HepG2 (cell line): Measurements from ENCODE around the gene FAF2. TPM values are rescaled to one million over a fixed set of nuclear protein-coding genes. Genes with fewer than 3 reads are reported as not detected.

Experiments
- DNMT3B ChIP-seq: conservative IDR thresholded peaks from 2 replicates; pipeline ENCODE4 v1.6.1; 2016; ENCODE audit warnings: missing biosample characterization, control low read depth
- TBX3 ChIP-seq: fragments of 450-650 bp; IDR thresholded peaks from 2 replicates; pipeline ENCODE4 v1.6.1; 2017; ENCODE audit warnings: antibody characterized with exemption, mild to moderate bottlenecking, inconsistent platforms, borderline replicate concordance
- ZFP1 ChIP-seq: IDR thresholded peaks from 2 replicates; pipeline ENCODE4 v1.6.1; 2016
- ZNF101 ChIP-seq: sonication (generic); formaldehyde crosslinking; IDR thresholded peaks from 2 replicates; pipeline ENCODE4 v1.4.0; 2020; ENCODE audit warnings: mild to moderate bottlenecking, low read depth, missing genetic modification reagents, borderline replicate concordance
- ZNF251 ChIP-seq: sonication (generic); formaldehyde crosslinking; IDR thresholded peaks from 2 replicates; pipeline ENCODE4 v1.9.0; 2021; ENCODE audit warnings: mild to moderate bottlenecking, missing genetic modification reagents
- ZNF670 ChIP-seq: sonication (generic); formaldehyde crosslinking; IDR thresholded peaks from 2 replicates; pipeline ENCODE4 v1.8.0; 2022; ENCODE audit warnings: mild to moderate bottlenecking, missing genetic modification reagents, borderline replicate concordance
- polyA plus RNA-seq, 8 experiments: library from polyadenylated mRNA; depleted of rRNA in 3 of 8; stranded (reverse) in 7 of 8; unstranded in 1 of 8; fragments of >200 nt; fragmentation: Illumina TruSeq in 4 of 8; extraction: Trizol in 4 of 8; gene quantifications; 2 replicates each; pipeline versions ENCODE4 v1.2.1 to v1.2.3, GENCODE V29; 2011 to 2016; ENCODE audit warnings: low read depth in 4 of 8, missing spikeins in 1 of 8, mixed read lengths in 1 of 8; ENCODE audit not compliant: insufficient read depth in 1 of 8
- total RNA-seq, 5 experiments: library from RNA; depleted of rRNA; stranded (reverse); fragments of >200 nt; fragmentation: Illumina TruSeq; extraction: Trizol; gene quantifications; 2 replicates each; pipeline ENCODE4 v1.2.3, GENCODE V29; 2016; ENCODE audit warnings: low read depth in 1 of 5
- TF ChIP-seq, protein P1 (sequence below): sonication (generic); formaldehyde crosslinking; IDR thresholded peaks from 2 replicates; pipeline ENCODE4 v1.4.0; 2020; ENCODE audit warnings: missing genetic modification reagents
- TF ChIP-seq, protein P2 (sequence below): sonication (generic); formaldehyde crosslinking; IDR thresholded peaks from 2 replicates; pipeline ENCODE4 v1.5.0; 2020; ENCODE audit warnings: mild to moderate bottlenecking, missing genetic modification reagents
- TF ChIP-seq, protein P3 (sequence below): sonication (generic); formaldehyde crosslinking; IDR thresholded peaks from 2 replicates; pipeline ENCODE4 v1.8.0; 2023; ENCODE audit warnings: mild to moderate bottlenecking, missing genetic modification reagents
- TF ChIP-seq, protein P4 (sequence below): sonication (generic); formaldehyde crosslinking; IDR thresholded peaks from 2 replicates; pipeline ENCODE4 v1.5.1; 2020; ENCODE audit warnings: mild to moderate bottlenecking, missing genetic modification reagents, moderate library complexity
- TF ChIP-seq, protein P5 (sequence below): sonication (generic); formaldehyde crosslinking; IDR thresholded peaks from 2 replicates; pipeline ENCODE4 v1.4.0; 2020; ENCODE audit warnings: mild to moderate bottlenecking, missing genetic modification reagents

Gene FAF2
- total and polyA plus RNA-seq, 2 of the 13 experiments (the other 11 are each of a cell fraction or from before 2014, with no cell fraction given), result 27.8 to 34.3 TPM

DNA sequence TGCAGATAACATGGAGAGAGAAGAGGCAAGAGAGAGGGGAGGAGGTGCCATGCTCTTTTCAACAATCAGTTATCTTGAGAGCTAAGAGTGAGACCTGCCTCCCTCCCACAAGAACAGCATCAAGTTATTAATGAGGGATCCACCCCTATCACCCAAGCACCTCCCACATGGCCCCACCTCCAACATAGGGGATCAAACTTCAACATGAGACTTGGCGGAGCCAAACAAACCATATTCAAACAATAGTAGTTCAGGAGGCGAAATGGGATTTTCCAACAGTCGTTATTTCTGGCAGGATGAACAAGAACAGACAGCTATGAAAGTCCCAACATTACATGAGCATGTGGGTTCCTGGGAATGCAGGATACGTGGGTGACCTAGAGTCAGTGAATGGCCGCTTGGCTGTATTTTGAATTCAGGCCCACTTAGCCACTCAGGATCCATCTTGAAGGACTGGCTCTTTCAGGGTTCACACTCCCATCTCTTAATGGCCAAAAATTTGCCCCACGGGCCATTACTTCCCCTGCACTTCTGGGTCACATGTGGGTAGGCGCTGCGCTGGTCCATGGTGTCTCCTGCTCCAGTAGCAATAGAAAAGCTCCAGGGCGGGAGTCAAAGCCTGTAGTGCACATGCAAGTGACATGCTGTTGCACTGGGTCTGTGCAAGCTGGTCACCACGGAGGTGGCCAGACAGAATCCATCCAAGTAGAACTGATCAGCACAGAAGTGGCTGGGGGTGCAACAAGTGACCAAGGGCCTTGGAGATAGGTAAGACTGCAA, 7.1 kb upstream of the FAF2 start (continued):
- TF ChIP-seq, protein P1, sequence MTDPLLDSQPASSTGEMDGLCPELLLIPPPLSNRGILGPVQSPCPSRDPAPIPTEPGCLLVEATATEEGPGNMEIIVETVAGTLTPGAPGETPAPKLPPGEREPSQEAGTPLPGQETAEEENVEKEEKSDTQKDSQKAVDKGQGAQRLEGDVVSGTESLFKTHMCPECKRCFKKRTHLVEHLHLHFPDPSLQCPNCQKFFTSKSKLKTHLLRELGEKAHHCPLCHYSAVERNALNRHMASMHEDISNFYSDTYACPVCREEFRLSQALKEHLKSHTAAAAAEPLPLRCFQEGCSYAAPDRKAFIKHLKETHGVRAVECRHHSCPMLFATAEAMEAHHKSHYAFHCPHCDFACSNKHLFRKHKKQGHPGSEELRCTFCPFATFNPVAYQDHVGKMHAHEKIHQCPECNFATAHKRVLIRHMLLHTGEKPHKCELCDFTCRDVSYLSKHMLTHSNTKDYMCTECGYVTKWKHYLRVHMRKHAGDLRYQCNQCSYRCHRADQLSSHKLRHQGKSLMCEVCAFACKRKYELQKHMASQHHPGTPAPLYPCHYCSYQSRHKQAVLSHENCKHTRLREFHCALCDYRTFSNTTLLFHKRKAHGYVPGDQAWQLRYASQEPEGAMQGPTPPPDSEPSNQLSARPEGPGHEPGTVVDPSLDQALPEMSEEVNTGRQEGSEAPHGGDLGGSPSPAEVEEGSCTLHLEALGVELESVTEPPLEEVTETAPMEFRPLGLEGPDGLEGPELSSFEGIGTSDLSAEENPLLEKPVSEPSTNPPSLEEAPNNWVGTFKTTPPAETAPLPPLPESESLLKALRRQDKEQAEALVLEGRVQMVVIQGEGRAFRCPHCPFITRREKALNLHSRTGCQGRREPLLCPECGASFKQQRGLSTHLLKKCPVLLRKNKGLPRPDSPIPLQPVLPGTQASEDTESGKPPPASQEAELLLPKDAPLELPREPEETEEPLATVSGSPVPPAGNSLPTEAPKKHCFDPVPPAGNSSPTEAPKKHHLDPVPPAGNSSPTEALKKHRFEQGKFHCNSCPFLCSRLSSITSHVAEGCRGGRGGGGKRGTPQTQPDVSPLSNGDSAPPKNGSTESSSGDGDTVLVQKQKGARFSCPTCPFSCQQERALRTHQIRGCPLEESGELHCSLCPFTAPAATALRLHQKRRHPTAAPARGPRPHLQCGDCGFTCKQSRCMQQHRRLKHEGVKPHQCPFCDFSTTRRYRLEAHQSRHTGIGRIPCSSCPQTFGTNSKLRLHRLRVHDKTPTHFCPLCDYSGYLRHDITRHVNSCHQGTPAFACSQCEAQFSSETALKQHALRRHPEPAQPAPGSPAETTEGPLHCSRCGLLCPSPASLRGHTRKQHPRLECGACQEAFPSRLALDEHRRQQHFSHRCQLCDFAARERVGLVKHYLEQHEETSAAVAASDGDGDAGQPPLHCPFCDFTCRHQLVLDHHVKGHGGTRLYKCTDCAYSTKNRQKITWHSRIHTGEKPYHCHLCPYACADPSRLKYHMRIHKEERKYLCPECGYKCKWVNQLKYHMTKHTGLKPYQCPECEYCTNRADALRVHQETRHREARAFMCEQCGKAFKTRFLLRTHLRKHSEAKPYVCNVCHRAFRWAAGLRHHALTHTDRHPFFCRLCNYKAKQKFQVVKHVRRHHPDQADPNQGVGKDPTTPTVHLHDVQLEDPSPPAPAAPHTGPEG, result 0 out of 2 replicates have a peak, but pooled peaks have one; percentile 9
- TF ChIP-seq ZFP1 (CRISPR knock-in tag) (no peak), ZNF251 (CRISPR knock-in tag) (no peak), DNMT3B (CRISPR knock-in tag) (0 out of 2 replicates have a peak, but pooled peaks have one; percentile 53), ZNF670 (CRISPR knock-in tag) (0 out of 2 replicates have a peak, but pooled peaks have one; percentile 25), TBX3 (no peak), ZNF101 (CRISPR knock-in tag) (no peak)
- TF ChIP-seq, protein P2, sequence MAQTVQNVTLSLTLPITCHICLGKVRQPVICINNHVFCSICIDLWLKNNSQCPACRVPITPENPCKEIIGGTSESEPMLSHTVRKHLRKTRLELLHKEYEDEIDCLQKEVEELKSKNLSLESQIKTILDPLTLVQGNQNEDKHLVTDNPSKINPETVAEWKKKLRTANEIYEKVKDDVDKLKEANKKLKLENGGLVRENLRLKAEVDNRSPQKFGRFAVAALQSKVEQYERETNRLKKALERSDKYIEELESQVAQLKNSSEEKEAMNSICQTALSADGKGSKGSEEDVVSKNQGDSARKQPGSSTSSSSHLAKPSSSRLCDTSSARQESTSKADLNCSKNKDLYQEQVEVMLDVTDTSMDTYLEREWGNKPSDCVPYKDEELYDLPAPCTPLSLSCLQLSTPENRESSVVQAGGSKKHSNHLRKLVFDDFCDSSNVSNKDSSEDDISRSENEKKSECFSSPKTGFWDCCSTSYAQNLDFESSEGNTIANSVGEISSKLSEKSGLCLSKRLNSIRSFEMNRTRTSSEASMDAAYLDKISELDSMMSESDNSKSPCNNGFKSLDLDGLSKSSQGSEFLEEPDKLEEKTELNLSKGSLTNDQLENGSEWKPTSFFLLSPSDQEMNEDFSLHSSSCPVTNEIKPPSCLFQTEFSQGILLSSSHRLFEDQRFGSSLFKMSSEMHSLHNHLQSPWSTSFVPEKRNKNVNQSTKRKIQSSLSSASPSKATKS (CRISPR knock-in tag), result no peak
- TF ChIP-seq, protein P3, sequence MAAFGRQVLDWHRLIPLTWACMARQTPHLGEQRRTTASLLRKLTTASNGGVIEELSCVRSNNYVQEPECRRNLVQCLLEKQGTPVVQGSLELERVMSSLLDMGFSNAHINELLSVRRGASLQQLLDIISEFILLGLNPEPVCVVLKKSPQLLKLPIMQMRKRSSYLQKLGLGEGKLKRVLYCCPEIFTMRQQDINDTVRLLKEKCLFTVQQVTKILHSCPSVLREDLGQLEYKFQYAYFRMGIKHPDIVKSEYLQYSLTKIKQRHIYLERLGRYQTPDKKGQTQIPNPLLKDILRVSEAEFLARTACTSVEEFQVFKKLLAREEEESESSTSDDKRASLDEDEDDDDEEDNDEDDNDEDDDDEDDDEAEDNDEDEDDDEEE (CRISPR knock-in tag), result no peak
- TF ChIP-seq, protein P4, sequence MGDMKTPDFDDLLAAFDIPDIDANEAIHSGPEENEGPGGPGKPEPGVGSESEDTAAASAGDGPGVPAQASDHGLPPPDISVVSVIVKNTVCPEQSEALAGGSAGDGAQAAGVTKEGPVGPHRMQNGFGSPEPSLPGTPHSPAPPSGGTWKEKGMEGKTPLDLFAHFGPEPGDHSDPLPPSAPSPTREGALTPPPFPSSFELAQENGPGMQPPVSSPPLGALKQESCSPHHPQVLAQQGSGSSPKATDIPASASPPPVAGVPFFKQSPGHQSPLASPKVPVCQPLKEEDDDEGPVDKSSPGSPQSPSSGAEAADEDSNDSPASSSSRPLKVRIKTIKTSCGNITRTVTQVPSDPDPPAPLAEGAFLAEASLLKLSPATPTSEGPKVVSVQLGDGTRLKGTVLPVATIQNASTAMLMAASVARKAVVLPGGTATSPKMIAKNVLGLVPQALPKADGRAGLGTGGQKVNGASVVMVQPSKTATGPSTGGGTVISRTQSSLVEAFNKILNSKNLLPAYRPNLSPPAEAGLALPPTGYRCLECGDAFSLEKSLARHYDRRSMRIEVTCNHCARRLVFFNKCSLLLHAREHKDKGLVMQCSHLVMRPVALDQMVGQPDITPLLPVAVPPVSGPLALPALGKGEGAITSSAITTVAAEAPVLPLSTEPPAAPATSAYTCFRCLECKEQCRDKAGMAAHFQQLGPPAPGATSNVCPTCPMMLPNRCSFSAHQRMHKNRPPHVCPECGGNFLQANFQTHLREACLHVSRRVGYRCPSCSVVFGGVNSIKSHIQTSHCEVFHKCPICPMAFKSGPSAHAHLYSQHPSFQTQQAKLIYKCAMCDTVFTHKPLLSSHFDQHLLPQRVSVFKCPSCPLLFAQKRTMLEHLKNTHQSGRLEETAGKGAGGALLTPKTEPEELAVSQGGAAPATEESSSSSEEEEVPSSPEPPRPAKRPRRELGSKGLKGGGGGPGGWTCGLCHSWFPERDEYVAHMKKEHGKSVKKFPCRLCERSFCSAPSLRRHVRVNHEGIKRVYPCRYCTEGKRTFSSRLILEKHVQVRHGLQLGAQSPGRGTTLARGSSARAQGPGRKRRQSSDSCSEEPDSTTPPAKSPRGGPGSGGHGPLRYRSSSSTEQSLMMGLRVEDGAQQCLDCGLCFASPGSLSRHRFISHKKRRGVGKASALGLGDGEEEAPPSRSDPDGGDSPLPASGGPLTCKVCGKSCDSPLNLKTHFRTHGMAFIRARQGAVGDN (CRISPR knock-in tag), result peak; percentile 81
- TF ChIP-seq, protein P5, sequence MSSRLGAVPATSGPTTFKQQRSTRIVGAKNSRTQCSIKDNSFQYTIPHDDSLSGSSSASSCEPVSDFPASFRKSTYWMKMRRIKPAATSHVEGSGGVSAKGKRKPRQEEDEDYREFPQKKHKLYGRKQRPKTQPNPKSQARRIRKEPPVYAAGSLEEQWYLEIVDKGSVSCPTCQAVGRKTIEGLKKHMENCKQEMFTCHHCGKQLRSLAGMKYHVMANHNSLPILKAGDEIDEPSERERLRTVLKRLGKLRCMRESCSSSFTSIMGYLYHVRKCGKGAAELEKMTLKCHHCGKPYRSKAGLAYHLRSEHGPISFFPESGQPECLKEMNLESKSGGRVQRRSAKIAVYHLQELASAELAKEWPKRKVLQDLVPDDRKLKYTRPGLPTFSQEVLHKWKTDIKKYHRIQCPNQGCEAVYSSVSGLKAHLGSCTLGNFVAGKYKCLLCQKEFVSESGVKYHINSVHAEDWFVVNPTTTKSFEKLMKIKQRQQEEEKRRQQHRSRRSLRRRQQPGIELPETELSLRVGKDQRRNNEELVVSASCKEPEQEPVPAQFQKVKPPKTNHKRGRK (CRISPR knock-in tag), result no peak
